Stimulated activated naive CD4-positive, alpha-beta T cell (primary cell): ENCODE results near the gene AMN.

Experiments used
- DNase-seq, 6 experiments: peaks; one replicate each; lab custom pipeline; 2025; lab: John Stamatoyannopoulos, UW

AMN gene

DNA sequence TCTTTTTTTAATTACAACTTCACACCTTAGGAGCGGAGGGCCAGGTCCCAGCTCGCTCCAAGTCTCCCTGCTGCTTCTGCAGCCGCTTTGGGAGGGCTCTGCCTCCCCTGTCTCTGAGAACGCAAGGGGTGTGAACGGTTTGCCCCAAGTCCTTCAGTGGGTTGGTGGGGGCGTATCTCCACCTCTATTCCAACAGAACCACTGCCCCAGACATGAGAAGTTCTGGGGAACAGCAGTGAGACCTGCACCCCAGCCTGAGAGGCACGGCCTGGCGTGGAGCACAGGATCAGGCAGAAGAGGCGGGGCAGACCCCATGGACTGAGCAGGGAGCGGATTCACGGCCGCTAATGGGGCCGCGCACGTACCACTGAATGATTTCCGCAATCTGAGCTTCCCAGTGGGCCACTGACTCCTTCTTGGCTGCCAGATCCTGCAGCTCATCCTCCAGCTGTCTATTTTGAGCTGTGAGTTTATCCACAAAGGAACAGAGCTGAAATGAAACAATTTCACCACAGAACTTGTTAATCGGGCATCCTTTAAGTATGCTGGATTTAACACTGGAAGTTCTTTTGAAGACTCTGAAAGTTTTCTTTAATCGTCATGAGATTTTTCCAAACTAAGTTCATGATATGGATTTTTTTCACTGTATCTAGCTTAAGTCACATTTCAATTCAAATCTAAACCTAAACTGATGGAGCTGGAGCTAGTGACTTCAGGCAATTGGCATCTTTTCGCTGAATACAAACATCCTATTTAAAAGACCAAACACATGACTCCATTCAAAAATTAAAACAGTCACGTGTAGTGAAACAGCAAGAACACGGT is 44.4 kb downstream of the AMN start:
- no peak for DNase-seq

DNA sequence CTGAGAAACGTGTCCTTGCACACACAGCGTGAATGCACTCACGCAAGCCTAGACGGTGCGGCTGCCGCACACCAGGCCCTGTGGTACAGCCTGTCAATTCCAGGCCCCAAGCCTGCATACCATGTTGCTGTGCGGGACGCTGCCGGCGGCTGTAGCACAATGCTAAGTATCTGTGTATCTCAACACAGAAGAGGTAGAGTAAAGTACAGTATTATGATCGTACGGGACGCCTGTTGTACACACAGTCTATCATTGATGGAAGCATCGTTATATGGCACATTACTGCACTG is 45.0 kb downstream of the AMN start:
- no peak for DNase-seq

GRCh38 chr14:102968306-102968705 is 45.8 kb downstream of the AMN start:
- no peak for DNase-seq

GRCh38 chr14:102969060-102969791 is 46.8 kb downstream of the AMN start:
- DNase-seq = no peak

GRCh38 chr14:102969901-102970300 is 47.4 kb downstream of the AMN start:
- DNase-seq = no peak

DNA sequence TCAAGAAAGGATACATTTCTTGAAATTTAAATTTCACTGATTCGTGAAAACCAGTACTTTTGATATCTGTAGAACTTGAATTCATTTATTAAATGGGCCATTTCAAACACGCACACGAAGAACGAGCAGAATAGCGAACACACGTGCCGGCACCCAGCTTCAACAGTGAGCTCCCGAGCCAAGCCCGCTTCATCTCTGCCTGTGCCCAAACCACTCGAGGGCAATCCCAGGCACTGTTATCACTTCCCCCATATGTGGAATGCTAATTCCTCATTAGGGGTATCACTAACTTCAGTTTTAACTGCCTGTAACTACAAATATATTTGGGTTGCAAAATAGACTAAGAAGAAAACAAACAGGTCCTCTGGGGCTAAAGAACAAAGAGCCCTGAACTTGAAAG is 48.0 kb downstream of the AMN start:
- DNase-seq = no peak

GRCh38 chr14:102971314-102971713 is 48.9 kb downstream of the AMN start:
- no peak for DNase-seq

DNA sequence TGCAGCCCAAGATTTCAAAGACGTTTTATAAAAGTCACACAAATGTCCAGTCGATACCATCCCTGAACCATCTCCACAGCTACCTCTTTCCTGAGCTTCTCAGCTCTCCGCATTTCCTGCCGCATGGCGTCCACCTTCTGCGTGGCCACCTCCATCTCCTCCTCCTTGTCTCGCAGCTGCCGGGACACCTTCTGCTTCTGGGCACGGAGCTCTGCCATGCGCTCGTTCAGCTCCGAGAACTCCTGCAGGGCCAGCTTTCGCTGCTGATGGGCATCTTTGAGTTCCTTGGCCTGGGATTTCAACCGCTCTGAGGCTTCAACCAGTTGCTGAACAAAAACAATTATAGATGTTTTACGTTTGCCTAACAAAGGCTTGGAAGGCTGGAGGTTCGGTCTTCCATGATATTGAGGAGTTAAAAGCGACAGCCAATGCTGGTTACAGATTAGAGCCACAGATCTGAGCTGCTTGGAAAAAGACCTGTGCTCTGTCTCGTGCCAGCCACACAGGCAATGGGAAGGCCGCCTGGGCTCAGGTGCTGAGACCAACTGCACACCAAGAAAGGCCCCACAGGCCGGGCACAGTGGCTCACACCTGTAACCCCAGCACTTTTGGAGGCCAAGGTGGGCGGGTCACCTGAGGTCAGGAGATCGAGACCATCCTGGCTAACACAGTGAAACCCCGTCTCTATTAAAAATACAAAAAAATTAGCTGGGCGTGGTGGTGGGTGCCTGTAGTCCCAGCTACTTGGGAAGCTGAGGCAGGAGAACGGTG is 49.6 kb downstream of the AMN start:
- no peak for DNase-seq

- no peak for DNase-seq
Measured at GRCh38 chr14:102973706-102974285, 51.3 kb downstream of the AMN start.

DNA sequence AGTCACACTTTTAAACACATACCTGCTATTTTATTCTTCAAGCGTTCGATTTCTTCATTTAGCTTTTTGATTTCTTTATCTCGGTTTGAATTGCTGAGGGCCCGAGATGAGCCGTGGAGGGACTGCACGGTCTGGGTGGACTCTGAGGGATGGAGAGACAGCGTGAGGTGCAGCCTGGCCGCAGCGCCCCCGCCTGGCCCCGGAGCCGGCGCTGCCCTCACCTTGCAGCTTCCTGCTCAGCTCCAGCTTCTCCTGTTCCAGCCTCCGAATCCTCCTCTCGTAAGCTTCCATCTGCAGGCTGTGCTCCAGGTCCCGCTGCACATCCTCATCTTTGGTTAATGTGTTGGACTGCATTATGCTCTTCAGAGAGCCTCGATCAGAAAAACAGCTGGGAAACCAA is 53.2 kb downstream of the AMN start:
- no peak for DNase-seq

GRCh38 chr14:102977475-102977874 is 55.0 kb downstream of the AMN start:
- no peak for DNase-seq

DNA sequence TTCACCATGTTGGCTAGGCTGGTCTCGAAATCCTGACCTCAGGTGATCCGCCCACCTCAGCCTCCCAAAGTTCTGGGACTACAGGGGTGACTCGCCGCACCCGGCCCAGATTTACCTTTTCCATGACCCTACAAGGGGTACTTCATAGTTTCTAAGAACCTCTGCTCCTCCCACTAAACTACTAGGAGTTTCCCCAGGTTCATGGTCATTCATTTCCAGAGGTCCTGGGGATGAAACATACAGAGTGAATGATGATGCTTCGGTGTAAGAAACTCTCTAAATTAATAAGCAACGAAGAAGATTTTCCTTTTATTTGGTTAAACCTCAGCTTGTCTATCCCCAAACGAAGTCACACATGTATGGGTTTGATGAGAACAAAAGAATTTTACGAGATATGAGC is 56.9 kb downstream of the AMN start:
- DNase-seq = no peak

DNA sequence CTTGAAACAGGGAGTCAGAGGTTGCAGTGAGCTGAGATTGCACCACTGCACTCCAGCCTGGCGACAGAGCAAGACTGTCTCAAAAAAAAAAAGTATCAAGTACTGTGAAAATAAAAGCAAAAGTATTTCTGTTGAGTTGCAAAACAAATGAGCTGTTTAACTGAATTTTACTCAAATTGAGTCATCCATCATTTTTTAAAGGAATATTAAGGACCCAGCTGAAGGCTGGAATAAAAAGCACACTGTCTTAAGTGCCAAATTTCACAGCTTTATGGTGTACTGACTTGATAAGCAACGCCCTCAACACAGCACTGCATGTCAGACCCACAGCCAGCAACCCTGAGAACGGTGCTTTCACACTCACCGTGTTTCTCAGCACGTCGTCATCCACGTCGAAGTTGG is 57.9 kb downstream of the AMN start:
- DNase-seq = no peak
